CMK (cell line): Measurements from ENCODE around the gene WDHD1.
"Not testable (repeated sequence)": the region's sequence is repeated elsewhere in the genome, so short reads cannot be mapped to it uniquely, and the experiment has no call there.

Experiments used
- DNase-seq: peaks from one replicate; pipeline ENCODE4 v3.0.0-alpha.2; 2010; ENCODE audit warnings: low read depth

Gene WDHD1

DNA sequence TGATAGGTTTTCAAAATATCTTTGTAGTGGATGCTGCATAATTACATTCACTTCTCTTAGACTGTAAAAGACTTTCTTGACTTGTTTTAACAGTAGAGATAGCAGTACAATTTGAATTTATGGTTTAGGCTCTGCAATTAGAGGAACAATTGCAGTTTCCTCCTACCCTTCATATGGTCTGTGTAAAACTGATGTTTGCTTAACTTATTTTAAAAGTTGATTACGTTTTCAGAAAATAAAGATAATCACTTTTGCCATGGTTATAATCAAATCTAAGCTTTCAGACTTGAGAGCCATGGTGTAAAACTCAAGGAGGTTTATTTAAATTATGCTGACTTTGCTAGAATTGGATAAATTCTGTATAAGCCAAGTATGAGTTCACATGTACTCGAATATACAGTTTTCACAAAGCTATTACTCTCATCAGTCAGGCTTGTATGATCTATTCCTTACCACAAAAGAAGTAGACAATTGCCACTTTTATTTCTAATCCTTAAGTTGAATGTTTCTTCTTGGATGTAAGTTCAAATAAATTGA is 22.1 kb upstream of the WDHD1 start:
- DNase-seq = no peak

GRCh38 chr14:55047301-55048053 is 20.6 kb upstream of the WDHD1 start:
- no peak for DNase-seq

DNA sequence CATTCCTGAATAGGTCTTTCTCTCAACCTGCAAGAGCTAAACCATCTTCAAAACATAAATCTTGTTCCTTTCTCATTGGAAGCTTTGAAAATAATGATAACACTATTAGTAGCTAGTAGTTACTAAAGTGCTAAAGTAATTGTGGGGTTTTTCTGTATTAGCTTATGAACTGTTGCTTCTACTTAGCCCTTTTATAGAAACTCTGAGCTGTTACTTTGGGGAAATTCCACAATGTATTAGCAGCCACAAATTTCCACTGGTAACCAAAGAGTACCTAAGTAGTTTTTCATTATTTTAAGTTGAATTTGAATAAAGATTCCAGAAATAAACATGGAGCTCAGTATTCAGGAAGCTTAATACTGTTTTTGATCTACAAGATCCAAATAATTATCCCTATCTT is 18.2 kb upstream of the WDHD1 start:
- DNase-seq = no peak

DNA sequence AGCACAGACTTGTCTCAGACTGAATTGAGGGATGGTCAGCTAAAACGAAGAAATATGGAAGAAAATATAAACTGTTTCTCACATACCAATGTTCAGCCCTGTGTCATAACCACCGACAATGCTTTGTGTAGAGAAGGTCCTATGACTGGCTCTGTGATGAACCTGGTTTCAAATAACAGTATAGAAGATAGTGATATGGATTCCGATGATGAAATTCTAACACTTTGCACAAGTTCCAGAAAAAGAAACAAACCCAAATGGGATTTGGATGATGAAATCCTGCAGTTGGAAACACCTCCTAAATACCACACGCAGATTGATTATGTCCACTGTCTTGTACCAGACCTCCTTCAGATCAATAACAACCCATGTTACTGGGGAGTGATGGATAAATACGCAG is 16.6 kb upstream of the WDHD1 start:
- no peak for DNase-seq

- no peak for DNase-seq
Measured at GRCh38 chr14:55038708-55039107, 11.8 kb upstream of the WDHD1 start.

DNA sequence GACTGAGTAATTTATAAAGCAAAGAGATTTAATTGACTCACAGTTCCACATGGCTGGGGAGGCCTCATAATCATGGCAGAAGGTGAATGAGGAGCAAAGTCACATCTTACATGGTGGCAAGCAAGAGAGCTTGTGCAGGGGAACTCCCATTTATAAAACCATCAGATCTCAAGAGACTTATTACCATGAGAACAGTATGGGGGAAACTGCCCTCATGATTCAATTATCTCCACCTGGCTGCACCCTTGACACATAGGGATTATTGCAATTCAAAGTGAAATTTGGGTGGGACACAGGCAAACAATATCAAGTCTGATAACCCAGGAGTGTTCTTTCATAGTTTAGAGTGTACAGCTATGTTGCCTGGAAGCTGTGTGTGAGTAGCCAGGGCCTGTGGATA is 11.1 kb upstream of the WDHD1 start:
- DNase-seq = not testable (repeated sequence)

- no peak for DNase-seq
Measured at GRCh38 chr14:55031190-55031589, 4.3 kb upstream of the WDHD1 start.

DNA sequence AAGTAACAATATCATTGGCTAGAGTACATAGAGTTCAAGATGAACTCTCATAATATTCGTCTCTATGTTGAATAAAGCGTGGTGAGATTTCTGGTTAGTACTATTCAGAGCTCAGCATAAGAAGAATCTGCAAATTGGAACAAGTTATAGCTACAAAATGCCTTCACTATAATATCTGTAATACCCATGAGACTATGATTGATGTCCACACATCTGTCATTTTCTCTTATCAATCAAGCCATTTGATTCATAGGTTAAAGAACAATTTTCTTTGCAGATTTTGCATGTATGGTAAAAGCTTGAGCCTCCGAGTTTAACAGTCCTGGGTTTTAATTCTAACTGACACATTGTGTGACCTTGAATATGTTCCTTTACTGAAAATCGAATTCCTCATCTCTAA is 1.6 kb upstream of the WDHD1 start:
- DNase-seq = no peak

- DNase-seq = no peak
Measured at GRCh38 chr14:55028066-55028465, 1.2 kb upstream of the WDHD1 start.

DNA sequence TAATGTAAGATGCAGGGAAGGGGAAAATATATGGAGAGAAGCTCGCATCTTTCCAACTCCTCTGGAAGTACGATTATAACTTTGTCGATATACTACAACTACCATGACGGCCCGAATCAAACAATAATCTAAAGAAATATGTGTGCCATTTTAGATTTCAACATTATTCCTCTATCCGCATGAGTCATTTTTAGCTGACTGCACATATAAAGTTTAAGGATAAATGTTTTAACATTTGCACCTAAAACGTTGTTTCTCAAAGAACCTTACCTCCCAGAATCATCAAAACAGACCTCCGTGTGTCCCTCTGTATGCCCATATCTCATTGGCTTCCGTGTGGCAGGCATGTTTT is 482 bp downstream of the WDHD1 start:
- DNase-seq = no peak

DNA sequence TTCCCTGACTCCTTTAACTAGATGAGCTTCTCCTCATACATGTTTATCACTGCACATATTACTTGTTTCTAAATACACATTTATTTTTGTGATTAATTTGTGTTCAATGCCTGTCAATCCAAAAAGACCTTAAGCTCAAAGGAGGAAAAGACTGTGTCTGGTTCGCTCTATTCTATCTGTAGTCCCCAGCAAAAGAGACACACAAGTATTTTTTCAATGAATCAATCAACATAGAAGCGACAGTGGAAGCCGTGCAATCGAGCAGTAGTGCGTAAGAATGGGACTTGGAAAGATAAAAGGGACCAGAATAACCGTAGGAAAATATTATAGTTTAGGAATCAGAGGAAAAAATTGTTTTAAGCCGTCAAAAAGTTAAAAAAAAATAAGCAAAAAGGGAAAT is 951 bp downstream of the WDHD1 start:
- DNase-seq = no peak

DNA sequence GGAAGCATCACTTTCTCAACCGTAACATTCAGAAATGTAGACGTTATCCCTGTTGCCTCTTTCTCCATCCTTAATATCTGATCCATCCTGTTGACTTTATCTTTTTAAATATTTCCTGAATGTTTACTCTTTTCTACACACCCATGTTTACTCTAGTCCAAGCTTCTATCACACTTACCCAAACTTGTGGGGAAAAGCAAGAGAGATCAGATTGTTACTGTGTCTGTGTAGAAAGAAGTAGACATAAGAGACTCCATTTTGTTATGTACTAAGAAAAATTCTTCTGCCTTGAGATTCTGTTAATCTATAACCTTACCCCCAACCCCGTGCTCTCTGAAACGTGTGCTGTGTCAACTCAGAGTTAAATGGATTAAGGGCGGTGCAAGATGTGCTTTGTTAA is 2.5 kb downstream of the WDHD1 start:
- not testable (repeated sequence) for DNase-seq

DNA sequence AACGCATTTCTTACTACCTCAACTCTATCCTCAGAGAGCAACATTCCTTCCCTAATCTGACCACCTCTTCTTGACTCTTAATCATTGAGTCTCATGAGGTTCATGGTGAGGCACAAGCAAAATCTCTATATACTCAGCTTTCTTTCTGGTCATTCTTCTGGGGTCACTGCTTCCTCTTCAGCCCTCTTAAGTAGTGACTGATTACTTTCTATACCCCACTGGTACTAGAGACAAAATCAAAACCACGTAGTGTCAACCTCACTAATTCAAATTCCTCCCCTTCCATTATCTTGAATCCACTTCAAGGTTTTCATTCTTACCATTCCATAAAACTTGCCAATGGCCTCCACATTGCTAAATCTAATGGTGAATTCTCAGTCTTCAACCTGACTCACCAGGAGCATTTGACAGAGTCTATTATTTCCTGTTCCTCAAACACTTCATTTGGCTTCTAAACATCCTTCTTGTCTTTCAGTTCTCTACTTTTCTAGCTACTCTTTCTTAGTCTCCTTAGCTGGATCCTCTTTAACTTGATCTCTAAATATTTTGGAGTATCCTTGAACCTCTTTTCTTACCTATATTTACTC is 6.8 kb downstream of the WDHD1 start:
- no peak for DNase-seq

DNA sequence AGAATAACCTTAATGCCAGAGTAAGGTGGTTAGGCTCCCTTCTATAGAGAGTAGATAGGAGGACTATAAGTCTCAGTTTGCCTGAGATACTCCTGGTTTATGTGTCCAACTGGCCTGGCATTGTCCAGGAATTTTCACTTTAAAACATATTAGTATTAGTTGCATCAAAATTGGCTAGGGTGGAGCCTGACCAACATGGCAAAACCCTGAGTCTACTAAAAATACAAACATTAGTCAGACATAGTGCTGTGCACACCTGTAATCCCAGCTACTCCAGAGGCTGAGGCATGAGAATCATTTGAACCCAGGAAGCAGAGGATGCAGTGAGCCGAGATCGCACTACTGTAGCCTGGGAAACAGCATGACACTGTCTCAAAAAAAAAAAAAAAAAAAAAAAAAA is 11.9 kb downstream of the WDHD1 start:
- no peak for DNase-seq

- DNase-seq = no peak
Measured at GRCh38 chr14:55005071-55005470, 21.8 kb downstream of the WDHD1 start.

GRCh38 chr14:55000381-55000780 is 26.5 kb downstream of the WDHD1 start:
- DNase-seq = no peak

DNA sequence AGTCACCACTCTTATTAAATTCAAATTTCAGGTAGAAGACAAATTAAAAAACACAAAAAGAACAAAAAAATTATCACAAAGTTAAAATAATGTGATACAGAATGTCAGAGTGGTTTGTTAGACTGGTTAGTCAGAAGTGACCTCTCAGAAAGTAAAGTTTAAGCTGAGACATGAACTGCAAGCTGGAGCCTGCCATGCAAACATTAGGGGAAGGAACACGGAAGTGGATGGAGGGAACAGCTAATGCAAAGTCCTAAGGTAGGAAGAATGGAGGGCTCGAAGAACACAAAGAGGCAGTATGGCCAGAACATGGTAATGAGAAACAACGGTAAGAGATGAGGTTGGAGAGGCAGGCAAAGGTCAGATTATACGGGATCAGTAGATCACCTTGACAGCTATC is 41.7 kb downstream of the WDHD1 start:
- DNase-seq = no peak

DNA sequence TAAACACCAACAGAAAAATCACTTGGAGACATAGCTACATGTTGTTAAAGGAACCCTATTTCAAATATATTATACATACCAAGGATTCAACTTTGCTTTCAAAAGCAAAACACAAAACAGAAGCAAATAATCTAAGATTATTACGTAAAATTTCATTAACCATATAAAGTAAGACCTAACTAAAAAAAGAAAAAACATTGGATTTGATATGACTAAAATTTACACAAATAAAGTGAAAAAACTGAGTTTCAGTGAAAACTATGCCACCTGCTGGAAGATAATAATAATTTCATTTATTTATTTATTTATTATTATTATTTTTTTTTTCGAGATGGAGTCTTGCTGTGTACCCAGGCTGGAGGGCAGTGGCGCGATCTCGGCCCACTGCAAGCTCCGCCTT is 45.2 kb downstream of the WDHD1 start:
- DNase-seq = no peak

DNA sequence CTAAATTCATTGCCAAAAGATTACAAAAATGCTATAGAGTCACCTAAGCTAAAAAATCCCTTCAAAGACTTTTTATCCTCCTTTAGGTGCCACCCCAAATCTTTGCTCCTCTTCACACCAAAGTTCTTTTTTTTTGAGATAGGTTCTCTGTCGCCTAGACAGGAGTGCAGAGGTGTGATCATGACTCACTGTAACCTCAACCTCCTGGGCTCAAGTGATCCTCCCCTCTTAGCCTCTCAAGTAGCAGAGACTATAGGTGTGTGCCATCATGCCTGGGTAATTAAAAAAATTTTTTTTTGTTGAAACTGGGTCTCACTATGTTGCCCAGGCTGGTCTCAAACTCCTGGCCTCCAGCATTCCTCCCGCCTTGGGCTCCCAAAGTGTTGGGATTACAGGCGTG is 47.9 kb downstream of the WDHD1 start:
- DNase-seq = no peak

- no peak for DNase-seq
Measured at GRCh38 chr14:54976316-54976715, 50.6 kb downstream of the WDHD1 start.

GRCh38 chr14:54975856-54976255 is 51.0 kb downstream of the WDHD1 start:
- no peak for DNase-seq

- no peak for DNase-seq
Measured at GRCh38 chr14:54974788-54975414, 52.0 kb downstream of the WDHD1 start.

- no peak for DNase-seq
Measured at GRCh38 chr14:54967496-54967895, 59.4 kb downstream of the WDHD1 start.

DNA sequence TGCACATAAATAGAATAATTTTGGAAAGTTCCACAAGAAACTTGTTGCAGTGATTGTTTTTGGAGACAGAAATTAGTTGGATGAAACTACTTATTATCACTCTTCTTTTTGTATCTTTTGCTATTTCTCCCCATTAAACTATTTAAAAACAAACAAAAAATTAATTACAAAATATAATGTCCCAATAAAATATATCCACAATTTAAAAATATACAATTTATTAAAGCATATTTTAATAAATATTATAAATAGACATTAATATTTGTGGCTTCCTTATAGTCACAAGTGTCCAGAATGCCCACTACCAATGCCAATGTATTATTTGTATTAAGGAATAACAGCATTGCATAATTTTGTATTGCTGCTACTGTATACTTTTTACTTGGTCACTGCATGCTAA is 71.8 kb downstream of the WDHD1 start:
- no peak for DNase-seq
